Measurements from ENCODE around the gene ZYG11B.
"Not testable (repeated sequence)": the region's sequence is repeated elsewhere in the genome, so short reads cannot be mapped to it uniquely, and the experiment has no call there.

ZYG11B gene

DNA sequence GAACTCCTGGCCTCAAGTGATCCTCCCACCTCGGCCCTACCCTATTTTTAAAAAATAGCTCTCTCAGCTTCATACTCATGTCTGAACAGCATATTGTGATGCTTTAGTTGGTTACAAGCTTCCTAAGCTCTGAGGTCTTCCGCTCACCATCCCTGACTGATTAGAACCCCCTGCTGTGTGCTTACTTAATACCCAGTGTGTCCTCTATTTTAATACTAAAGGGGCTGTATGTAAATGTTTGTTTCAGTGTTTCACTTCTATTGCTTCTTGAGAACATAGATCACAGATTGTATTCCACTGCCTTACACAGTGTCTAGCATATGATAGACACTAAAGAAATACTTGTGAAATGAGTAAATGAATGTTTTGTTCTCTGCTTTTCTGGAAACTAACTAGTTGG is 29.8 kb downstream of the ZYG11B start:
- 70% methylated on average over 2 of the region's 2 CpGs; no CpG with 5 or more reads in 1 of the 2 experiments for WGBS, 2 experiments (ENCODE audit: insufficient coverage in 2 of 2)
- H3K4me1 ChIP-seq (ENCODE audit: control insufficient read depth, insufficient read depth, low read length, poor library complexity, severe bottlenecking), result no peaks in the 10 kb centered on the region

GRCh38 chr1:52759908-52760307 is 33.7 kb downstream of the ZYG11B start:
- no peaks in the 10 kb centered on the region for H3K4me1 ChIP-seq (ENCODE audit: control insufficient read depth, insufficient read depth, low read length, poor library complexity, severe bottlenecking)
- H3K36me3 ChIP-seq (ENCODE audit: control insufficient read depth, insufficient read depth, low read length), result peaks cover 45% of the 10 kb centered on the region
- no peaks in the 10 kb centered on the region for H3K9me3 ChIP-seq (ENCODE audit: control insufficient read depth, low read length)
- H3K4me3 ChIP-seq (ENCODE audit: extremely low read depth, insufficient read depth, low read length, poor library complexity, severe bottlenecking), result no peak overlapping the region
- no peak overlapping the region for H3K27ac ChIP-seq (ENCODE audit: low read depth, low read length, severe bottlenecking)
- WGBS, 2 experiments (ENCODE audit: insufficient coverage in 2 of 2), result 92 to 98% methylated on average over 8 to 10 of the region's 10 CpGs

More for the DNA sequence above, 29.8 kb downstream of the ZYG11B start:
- Histone ChIP-seq H3K36me3 (ENCODE audit: control insufficient read depth, insufficient read depth, low read length) (peaks cover 33% of the 10 kb centered on the region), H3K4me3 (ENCODE audit: extremely low read depth, insufficient read depth, low read length, poor library complexity, severe bottlenecking) (no peak overlapping the region), H3K9me3 (ENCODE audit: control insufficient read depth, low read length) (no peaks in the 10 kb centered on the region), H3K27ac (ENCODE audit: low read depth, low read length, severe bottlenecking) (no peak overlapping the region)

- 91 to 100% methylated on average over 1 of the region's 4 CpGs for WGBS, 2 experiments (ENCODE audit: insufficient coverage in 2 of 2)
- Histone ChIP-seq H3K4me1 (ENCODE audit: control insufficient read depth, insufficient read depth, low read length, poor library complexity, severe bottlenecking) (no peaks in the 10 kb centered on the region), H3K4me3 (ENCODE audit: extremely low read depth, insufficient read depth, low read length, poor library complexity, severe bottlenecking) (no peak overlapping the region), H3K27ac (ENCODE audit: low read depth, low read length, severe bottlenecking) (no peak overlapping the region), H3K9me3 (ENCODE audit: control insufficient read depth, low read length) (no peaks in the 10 kb centered on the region), H3K36me3 (ENCODE audit: control insufficient read depth, insufficient read depth, low read length) (peaks cover 22% of the 10 kb centered on the region)
Observed at GRCh38 chr1:52767596-52768280, 41.5 kb downstream of the ZYG11B start.

DNA sequence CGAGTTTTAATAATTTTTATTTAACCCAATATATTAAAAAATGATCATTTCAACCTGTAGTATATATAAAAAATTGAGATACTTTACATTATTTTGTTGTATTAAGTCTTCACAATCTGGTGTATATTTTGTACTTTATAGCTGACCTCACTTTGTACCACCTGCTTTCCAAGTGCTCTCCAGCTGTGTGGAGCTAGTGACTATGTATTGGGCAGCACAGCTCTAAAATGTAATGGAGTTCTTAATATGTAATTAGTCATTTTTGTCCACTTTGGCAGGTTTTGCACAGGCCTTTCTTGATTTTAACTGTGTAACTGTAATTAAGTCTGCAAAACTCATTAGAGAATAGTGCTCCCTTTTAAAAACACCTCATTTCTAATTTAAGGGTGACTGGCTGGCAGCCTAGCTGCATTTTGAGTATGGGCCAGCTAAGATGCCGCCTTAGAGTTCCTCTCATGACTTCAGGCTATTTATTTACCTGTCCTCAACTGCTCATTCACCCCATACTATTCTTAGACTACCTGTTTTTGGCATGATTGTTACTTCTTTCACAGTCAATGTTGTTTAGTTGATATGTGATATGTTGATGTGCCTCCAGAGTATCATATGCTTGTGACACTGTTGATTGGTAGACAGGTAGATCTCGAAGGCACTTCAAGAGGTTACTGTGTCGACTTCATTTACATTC is 43.2 kb downstream of the ZYG11B start:
- no peaks in the 10 kb centered on the region for H3K4me1 ChIP-seq (ENCODE audit: control insufficient read depth, insufficient read depth, low read length, poor library complexity, severe bottlenecking)
- no peak overlapping the region for H3K27ac ChIP-seq (ENCODE audit: low read depth, low read length, severe bottlenecking)
- H3K9me3 ChIP-seq (ENCODE audit: control insufficient read depth, low read length), result no peaks in the 10 kb centered on the region
- no peak overlapping the region for H3K4me3 ChIP-seq (ENCODE audit: extremely low read depth, insufficient read depth, low read length, poor library complexity, severe bottlenecking)
- WGBS, 2 experiments (ENCODE audit: insufficient coverage in 2 of 2), result 100% methylated on average over 2 of the region's 4 CpGs; no CpG with 5 or more reads in 1 of the 2 experiments
- H3K36me3 ChIP-seq (ENCODE audit: control insufficient read depth, insufficient read depth, low read length), result peaks cover 30% of the 10 kb centered on the region

- no peaks in the 10 kb centered on the region for H3K9me3 ChIP-seq (ENCODE audit: control insufficient read depth, low read length)
- H3K36me3 ChIP-seq (ENCODE audit: control insufficient read depth, insufficient read depth, low read length), result peaks cover 26% of the 10 kb centered on the region
- no peak overlapping the region for H3K27ac ChIP-seq (ENCODE audit: low read depth, low read length, severe bottlenecking)
- H3K4me1 ChIP-seq (ENCODE audit: control insufficient read depth, insufficient read depth, low read length, poor library complexity, severe bottlenecking), result no peaks in the 10 kb centered on the region
- 95 to 98% methylated on average over 6 to 7 of the region's 7 CpGs for WGBS, 2 experiments (ENCODE audit: insufficient coverage in 2 of 2)
- no peak overlapping the region for H3K4me3 ChIP-seq (ENCODE audit: extremely low read depth, insufficient read depth, low read length, poor library complexity, severe bottlenecking)
Observed at GRCh38 chr1:52771384-52771783, 45.1 kb downstream of the ZYG11B start.

DNA sequence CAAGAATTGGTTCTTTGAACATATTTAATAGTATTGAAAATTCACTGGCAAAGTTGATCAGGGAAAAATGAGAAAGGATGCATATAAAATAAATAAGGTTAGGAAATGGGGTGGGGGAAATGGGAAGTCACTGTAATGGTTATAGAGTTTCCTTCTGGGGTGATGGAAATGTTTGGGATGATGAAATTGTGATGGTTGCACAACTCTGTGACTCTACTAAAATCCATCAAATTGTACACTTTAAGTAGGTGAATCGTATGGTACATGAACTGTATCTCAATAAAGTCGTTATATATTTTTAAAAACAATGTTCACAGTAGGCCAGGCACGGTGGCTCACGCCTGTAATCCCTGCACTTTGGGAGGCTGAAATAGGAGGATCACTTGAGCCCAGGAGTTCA is 59.9 kb downstream of the ZYG11B start:
- peaks cover 66% of the 10 kb centered on the region for H3K36me3 ChIP-seq (ENCODE audit: control insufficient read depth, insufficient read depth, low read length)

DNA sequence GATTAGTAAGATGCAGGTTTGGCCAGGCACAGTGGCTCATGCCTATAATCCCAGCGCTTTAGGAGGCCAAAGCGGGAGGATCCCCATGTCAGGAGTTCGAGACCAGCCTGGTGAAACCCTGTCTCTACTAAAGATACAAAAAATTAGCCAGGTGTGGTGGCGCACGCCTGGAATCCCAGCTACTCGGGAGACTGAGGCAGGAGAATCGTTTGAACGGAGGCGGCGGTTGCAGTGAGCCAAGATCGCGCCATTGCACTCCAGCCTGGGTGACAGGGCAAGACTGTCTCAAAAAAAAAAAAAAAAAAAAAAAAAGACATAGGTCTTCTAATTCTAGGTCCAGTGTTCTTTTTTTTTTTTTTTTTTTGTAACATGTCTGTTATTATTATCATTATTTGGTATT is 64.2 kb downstream of the ZYG11B start:
- peaks cover 46% of the 10 kb centered on the region for H3K36me3 ChIP-seq (ENCODE audit: control insufficient read depth, insufficient read depth, low read length)
- not testable (repeated sequence) for H3K4me3 ChIP-seq (ENCODE audit: extremely low read depth, insufficient read depth, low read length, poor library complexity, severe bottlenecking); H3K9me3 ChIP-seq (ENCODE audit: control insufficient read depth, low read length); H3K4me1 ChIP-seq (ENCODE audit: control insufficient read depth, insufficient read depth, low read length, poor library complexity, severe bottlenecking); H3K27ac ChIP-seq (ENCODE audit: low read depth, low read length, severe bottlenecking)
- 92 to 100% methylated on average over 6 of the region's 12 CpGs for WGBS, 2 experiments (ENCODE audit: insufficient coverage in 2 of 2)

More for the DNA sequence above, 59.9 kb downstream of the ZYG11B start:
- WGBS, 2 experiments (ENCODE audit: insufficient coverage in 2 of 2), result 96% methylated on average over 3 of the region's 4 CpGs; no CpG with 5 or more reads in 1 of the 2 experiments
- H3K4me1 ChIP-seq (ENCODE audit: control insufficient read depth, insufficient read depth, low read length, poor library complexity, severe bottlenecking), result no peaks in the 10 kb centered on the region
- no peak overlapping the region for H3K27ac ChIP-seq (ENCODE audit: low read depth, low read length, severe bottlenecking)
- no peaks in the 10 kb centered on the region for H3K9me3 ChIP-seq (ENCODE audit: control insufficient read depth, low read length)
- no peak overlapping the region for H3K4me3 ChIP-seq (ENCODE audit: extremely low read depth, insufficient read depth, low read length, poor library complexity, severe bottlenecking)

GRCh38 chr1:52792036-52792435 is 65.8 kb downstream of the ZYG11B start:
- peaks cover 42% of the 10 kb centered on the region for H3K36me3 ChIP-seq (ENCODE audit: control insufficient read depth, insufficient read depth, low read length)
- WGBS, 2 experiments (ENCODE audit: insufficient coverage in 2 of 2), result 100% methylated on average over 1 of the region's 1 CpG

DNA sequence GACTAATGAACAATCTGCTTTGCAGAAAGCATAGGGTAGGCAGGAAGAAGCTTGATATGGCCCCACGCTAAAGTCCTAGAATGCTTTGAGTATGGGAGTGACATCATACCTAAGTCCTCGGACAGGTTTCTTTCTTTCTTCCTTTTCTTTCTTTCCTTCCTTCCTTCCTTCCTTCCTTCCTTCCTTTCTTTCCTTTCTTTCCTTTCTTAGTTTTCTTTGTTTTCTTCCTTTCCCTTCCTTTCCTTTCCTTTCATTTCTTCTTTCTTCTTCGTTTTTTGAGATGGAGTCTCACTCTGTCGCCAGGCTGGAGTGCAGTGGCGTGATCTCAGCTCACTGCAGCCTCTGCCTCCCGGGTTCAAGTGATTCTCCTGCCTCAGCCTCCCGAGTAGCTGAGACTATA is 67.5 kb downstream of the ZYG11B start:
- H3K4me3 ChIP-seq (ENCODE audit: extremely low read depth, insufficient read depth, low read length, poor library complexity, severe bottlenecking); H3K27ac ChIP-seq (ENCODE audit: low read depth, low read length, severe bottlenecking); H3K9me3 ChIP-seq (ENCODE audit: control insufficient read depth, low read length); H3K4me1 ChIP-seq (ENCODE audit: control insufficient read depth, insufficient read depth, low read length, poor library complexity, severe bottlenecking): not testable (repeated sequence)
- H3K36me3 ChIP-seq (ENCODE audit: control insufficient read depth, insufficient read depth, low read length), result peaks cover 40% of the 10 kb centered on the region
- 94 to 97% methylated on average over 4 to 5 of the region's 7 CpGs for WGBS, 2 experiments (ENCODE audit: insufficient coverage in 2 of 2)

More at GRCh38 chr1:52792036-52792435, 65.8 kb downstream of the ZYG11B start:
- H3K27ac ChIP-seq (ENCODE audit: low read depth, low read length, severe bottlenecking), result no peak overlapping the region
- no peaks in the 10 kb centered on the region for H3K9me3 ChIP-seq (ENCODE audit: control insufficient read depth, low read length)
- no peak overlapping the region for H3K4me3 ChIP-seq (ENCODE audit: extremely low read depth, insufficient read depth, low read length, poor library complexity, severe bottlenecking)
- H3K4me1 ChIP-seq (ENCODE audit: control insufficient read depth, insufficient read depth, low read length, poor library complexity, severe bottlenecking), result no peaks in the 10 kb centered on the region

- Histone ChIP-seq H3K9me3 (ENCODE audit: control insufficient read depth, low read length) (no peaks in the 10 kb centered on the region), H3K27ac (ENCODE audit: low read depth, low read length, severe bottlenecking) (no peak overlapping the region), H3K4me1 (ENCODE audit: control insufficient read depth, insufficient read depth, low read length, poor library complexity, severe bottlenecking) (no peaks in the 10 kb centered on the region), H3K36me3 (ENCODE audit: control insufficient read depth, insufficient read depth, low read length) (peaks cover 40% of the 10 kb centered on the region), H3K4me3 (ENCODE audit: extremely low read depth, insufficient read depth, low read length, poor library complexity, severe bottlenecking) (no peak overlapping the region)
- WGBS, 2 experiments (ENCODE audit: insufficient coverage in 2 of 2), result 100% methylated on average over 1 of the region's 3 CpGs
Observed at GRCh38 chr1:52795464-52795863, 69.2 kb downstream of the ZYG11B start.

DNA sequence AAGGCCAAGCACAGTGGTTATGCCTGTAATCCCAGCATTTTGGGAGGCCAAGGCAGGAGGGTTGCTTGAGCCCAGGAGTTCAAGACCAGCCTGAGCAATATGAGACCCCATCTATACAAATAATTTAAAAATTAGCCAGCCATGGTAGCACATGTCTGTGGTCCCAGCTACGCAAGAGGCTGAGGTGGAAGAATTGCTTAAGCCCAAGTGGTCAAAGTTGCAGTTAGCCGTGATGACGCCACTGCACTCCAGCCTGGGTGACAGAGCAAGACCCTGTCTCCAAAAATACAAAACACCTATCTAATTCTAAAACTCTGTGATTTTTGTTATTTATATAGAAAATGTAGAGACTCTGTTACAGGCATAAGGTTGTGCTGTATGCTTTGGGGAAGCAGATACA is 72.1 kb downstream of the ZYG11B start:
- no peak overlapping the region for H3K27ac ChIP-seq (ENCODE audit: low read depth, low read length, severe bottlenecking)
- no peaks in the 10 kb centered on the region for H3K4me1 ChIP-seq (ENCODE audit: control insufficient read depth, insufficient read depth, low read length, poor library complexity, severe bottlenecking)
- H3K4me3 ChIP-seq (ENCODE audit: extremely low read depth, insufficient read depth, low read length, poor library complexity, severe bottlenecking), result no peak overlapping the region
- WGBS, 2 experiments (ENCODE audit: insufficient coverage in 2 of 2), result 86% methylated on average over 1 of the region's 3 CpGs; no CpG with 5 or more reads in 1 of the 2 experiments
- H3K36me3 ChIP-seq (ENCODE audit: control insufficient read depth, insufficient read depth, low read length), result peaks cover 51% of the 10 kb centered on the region
- no peaks in the 10 kb centered on the region for H3K9me3 ChIP-seq (ENCODE audit: control insufficient read depth, low read length)

Data from mesodermal cell (in vitro differentiated cells).